Activated CD4-positive, alpha-beta memory T cell treated with anti-CD3 and anti-CD28 coated beads, Interleukin-2, amount 10 ng/mL, durations not matched to agents 7 days and 5 days (primary cell): ENCODE measurements around the gene NBEAL2. TPM values are rescaled to one million over a fixed set of nuclear protein-coding genes. Genes with fewer than 3 reads are reported as not detected.

Experiments used
- CTCF ChIA-PET: fragments of 350-600 bp; sonication (Branson Sonifier 250); formaldehyde crosslinking; loops from one replicate; lab custom pipeline; 2021; ENCODE audit warnings: antibody characterized with exemption, inconsistent platforms; lab: Charles Lee
- POLR2A ChIA-PET: fragments of 350-600 bp; sonication (Branson Sonifier 250); formaldehyde crosslinking; loops from one replicate; lab custom pipeline; 2021; ENCODE audit warnings: antibody characterized with exemption; lab: Charles Lee
- DNase-seq: peaks from one replicate; pipeline ENCODE4 v3.0.0-alpha.2; 2020
- H3K27ac Mint-ChIP-seq: one replicate; pipeline ENCODE4 v1.8.0; 2021; ENCODE audit warnings: mild to moderate bottlenecking, mixed read lengths
- H3K27me3 Mint-ChIP-seq: one replicate; pipeline ENCODE4 v1.8.0; 2021; ENCODE audit warnings: mixed read lengths
- H3K36me3 Mint-ChIP-seq: one replicate; pipeline ENCODE4 v1.8.0; 2021; ENCODE audit warnings: low read depth, mixed read lengths
- H3K4me1 Mint-ChIP-seq: one replicate; pipeline ENCODE4 v1.8.0; 2021; ENCODE audit warnings: mixed read lengths
- H3K4me3 Mint-ChIP-seq: one replicate; pipeline ENCODE4 v1.8.0; 2021; ENCODE audit warnings: mild to moderate bottlenecking, mixed read lengths
- H3K9me3 Mint-ChIP-seq: one replicate; pipeline ENCODE4 v1.8.0; 2021; ENCODE audit warnings: mixed read lengths
- total RNA-seq, 2 experiments: library from RNA; stranded (reverse); gene quantifications; one replicate each; pipeline ENCODE4 v1.2.3, GENCODE V29; 2021

NBEAL2 gene
- total RNA-seq, 2 experiments from 2014 or later: 254 to 267 TPM

DNA sequence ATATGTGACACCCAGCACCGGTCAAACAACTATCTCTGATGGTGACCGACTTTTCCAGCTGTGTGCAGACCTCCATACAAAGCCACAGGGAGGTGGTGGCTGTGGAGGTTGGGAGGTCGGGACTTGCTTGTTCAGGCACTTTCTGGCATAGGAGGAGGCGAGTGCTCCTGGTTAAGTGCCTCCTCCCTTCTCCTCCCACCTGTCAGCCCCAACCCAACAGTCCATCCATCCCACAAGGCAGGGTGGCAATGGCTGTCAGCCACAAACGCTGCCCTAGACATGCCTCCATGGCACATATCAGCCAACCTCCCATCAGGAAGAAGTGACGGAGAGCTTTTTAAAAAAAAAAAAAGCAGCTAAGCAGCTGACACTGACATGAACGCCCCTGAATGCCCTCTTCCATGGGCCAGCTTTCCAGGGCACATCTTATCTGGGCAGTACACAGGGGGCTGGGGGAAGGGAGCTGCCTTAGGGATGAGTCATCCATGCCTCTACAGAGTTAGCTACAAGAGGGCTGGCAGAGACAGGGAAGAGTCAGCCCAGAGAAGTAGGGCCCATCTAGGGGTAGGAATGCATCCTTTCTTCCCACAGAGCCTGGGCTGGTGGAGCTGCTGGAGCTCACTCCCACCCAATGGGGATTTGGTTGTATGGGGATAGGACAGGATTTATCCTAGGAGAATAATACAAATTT, 44.2 kb upstream of the NBEAL2 start:
- POLR2A ChIA-PET: interaction anchor here (0.9 to 12.0 kb wide), 4 partner anchors 10 to 52 kb away, joined by 3 to 94 read pairs (median 4); no protein-coding TSS in a partner anchor
- Mint-ChIP-seq H3K4me1 (peaks cover 63% of the 10 kb centered on the region), H3K27ac (no peak overlapping the region)

DNA sequence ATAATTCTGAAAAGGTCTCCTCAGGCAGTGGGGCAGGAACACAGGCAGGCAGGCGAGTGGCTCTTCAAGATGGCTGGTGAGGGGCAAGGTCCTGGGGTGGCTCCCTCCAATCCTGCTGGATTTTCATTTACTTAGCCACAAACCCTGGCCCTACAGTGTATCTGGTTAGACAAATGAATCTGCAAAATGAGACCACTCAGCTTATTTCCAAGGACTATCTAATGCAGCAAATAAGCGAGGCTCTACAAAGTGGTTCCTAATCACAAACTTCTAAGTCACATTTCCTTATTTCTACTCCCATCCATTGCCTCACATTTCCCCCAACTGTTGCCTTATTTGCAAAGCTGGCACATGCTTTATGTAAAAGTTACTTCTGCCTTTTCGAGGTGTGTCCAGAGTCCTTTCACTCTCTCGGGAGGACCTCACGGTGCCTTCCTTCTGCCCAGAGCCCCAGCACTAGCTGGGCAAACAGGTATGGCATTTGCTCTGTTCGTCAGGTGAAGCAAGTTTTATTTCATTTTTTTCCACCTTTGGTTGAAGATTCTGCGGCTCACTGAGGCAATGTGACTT, 43.4 kb upstream of the NBEAL2 start:
- DNase-seq: no peak
- H3K9me3 Mint-ChIP-seq: no peaks in the 10 kb centered on the region
- H3K4me1 Mint-ChIP-seq: peaks cover 59% of the 10 kb centered on the region
- CTCF ChIA-PET: interaction anchor here (2.4 kb wide), 1 partner anchor 11 kb away, joined by 12 read pairs; no protein-coding TSS in a partner anchor
- POLR2A ChIA-PET: interaction anchor here (0.9 to 12.0 kb wide), 3 partner anchors 13 to 51 kb away, joined by 3 to 94 read pairs (median 5); no protein-coding TSS in a partner anchor
- H3K36me3 Mint-ChIP-seq: peaks cover 56% of the 10 kb centered on the region
- H3K4me3 Mint-ChIP-seq: no peak overlapping the region
- H3K27me3 Mint-ChIP-seq: no peaks in the 10 kb centered on the region
- H3K27ac Mint-ChIP-seq: no peak overlapping the region

More for the DNA sequence above, 44.2 kb upstream of the NBEAL2 start:
- Mint-ChIP-seq H3K27me3 (no peaks in the 10 kb centered on the region), H3K4me3 (no peak overlapping the region), H3K9me3 (no peaks in the 10 kb centered on the region), H3K36me3 (peaks cover 59% of the 10 kb centered on the region)
- DNase-seq: no peak
- CTCF ChIA-PET: interaction anchor here (1.6 to 2.4 kb wide), 2 partner anchors 12 to 30 kb away, joined by 3 to 12 read pairs; no protein-coding TSS in a partner anchor

DNA sequence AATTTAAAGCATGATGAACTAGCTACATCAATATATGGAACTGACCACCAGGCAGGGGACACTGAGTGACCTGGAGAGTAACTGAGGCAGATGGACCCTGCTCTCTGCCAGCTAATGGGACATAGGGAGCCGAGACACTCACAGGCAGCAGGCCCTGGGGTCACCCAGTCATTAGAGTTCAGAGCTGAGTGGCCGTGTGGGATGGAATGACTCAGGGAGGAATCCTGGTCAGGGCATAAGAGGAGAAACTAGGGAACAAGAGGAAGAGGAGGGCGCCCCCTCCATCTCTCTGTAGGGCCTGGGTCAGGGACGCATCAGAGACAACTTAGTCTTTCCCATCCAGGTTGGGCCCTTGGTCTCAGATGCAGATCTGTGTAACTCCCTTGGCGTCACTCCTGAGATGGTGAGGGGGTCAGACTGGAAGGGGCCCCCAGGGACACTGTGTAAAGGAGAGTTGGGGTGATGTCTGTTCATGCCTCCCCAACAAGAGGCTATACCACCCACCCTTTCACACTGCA, 42.7 kb upstream of the NBEAL2 start:
- Mint-ChIP-seq H3K27ac (no peak overlapping the region), H3K27me3 (no peaks in the 10 kb centered on the region), H3K4me3 (no peak overlapping the region), H3K4me1 (peaks cover 52% of the 10 kb centered on the region), H3K9me3 (no peaks in the 10 kb centered on the region), H3K36me3 (peaks cover 49% of the 10 kb centered on the region)
- ChIA-PET CTCF (no interaction called here), POLR2A (interaction anchor here (12.0 kb wide), 1 partner anchor 12 kb away, joined by 94 read pairs; no protein-coding TSS in a partner anchor)
- DNase-seq: no peak

DNA sequence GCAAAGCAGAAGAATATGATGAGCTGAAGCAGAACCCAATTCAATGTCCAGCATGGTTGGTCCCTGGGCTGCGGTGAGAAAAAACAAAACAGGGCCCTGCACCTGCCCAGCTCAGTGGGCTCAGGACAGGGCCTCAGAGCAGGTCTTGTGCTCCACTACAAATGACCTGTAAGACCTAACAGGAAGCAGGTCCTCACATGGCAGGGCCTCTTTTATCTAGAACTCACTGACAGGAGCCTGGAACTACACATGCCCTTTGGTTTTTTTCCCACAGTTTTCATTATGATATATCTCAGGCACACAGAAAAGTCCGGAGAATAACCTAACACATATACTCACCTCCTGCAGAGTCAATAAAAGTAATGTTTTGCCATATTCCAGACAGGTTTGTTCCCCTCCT, 41.3 kb upstream of the NBEAL2 start:
- CTCF ChIA-PET: no interaction called here
- no peak for DNase-seq
- POLR2A ChIA-PET: no interaction called here
- Mint-ChIP-seq H3K27me3 (no peaks in the 10 kb centered on the region), H3K4me3 (no peak overlapping the region), H3K36me3 (peaks cover 52% of the 10 kb centered on the region), H3K9me3 (no peaks in the 10 kb centered on the region), H3K4me1 (peaks cover 45% of the 10 kb centered on the region), H3K27ac (peak overlapping the region; percentile 45)

DNA sequence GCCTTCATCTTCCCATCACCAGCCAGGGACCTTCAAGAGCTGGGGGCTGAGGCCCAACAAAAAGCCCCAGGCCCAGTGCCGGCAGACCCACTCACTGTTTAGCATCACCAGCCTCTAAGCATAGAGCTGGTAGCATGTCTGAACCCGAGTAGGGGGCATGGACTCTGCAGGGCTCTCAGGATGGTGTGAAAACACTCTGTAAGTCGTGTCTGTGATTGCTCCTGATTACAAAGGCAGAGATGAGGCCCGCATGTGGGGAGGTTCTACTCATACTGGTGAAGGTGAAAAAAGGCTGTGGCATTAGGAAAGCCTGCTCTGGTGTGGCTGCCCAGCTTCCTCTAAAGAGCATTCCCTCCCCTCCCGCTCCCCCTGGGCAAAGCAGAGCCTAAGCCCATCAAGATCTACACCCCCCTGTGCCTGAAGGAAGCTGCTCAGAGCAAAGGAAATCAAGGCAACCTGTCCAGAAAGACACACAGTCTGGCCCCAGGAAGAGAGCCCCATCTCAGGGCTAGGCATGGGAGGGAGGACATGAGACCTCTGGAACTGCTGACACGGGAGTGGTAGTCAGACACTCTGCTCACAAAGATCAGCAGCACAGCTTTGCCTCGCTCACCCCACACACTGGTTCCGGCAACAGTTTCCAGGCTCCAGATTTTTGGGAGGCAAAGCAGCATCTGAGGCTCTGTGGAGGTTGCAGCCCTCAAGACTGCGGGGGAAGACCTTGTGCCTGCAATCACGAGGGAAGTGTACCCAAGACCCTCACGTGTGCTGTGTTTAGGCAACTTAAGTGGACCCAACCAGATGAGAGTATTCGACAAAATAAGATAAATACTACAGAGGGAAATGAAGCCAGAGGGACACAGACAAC, 39.7 kb upstream of the NBEAL2 start:
- Mint-ChIP-seq H3K36me3 (peaks cover 50% of the 10 kb centered on the region), H3K4me3 (no peak overlapping the region), H3K4me1 (peaks cover 41% of the 10 kb centered on the region), H3K27me3 (no peaks in the 10 kb centered on the region), H3K9me3 (no peaks in the 10 kb centered on the region), H3K27ac (peak overlapping the region; percentile 32)
- ChIA-PET CTCF (no interaction called here), POLR2A (interaction anchor here (0.6 to 1.8 kb wide), 2 partner anchors 9 to 1103 kb away, joined by 4 to 7 read pairs; no protein-coding TSS in a partner anchor)
- no peak for DNase-seq

DNA sequence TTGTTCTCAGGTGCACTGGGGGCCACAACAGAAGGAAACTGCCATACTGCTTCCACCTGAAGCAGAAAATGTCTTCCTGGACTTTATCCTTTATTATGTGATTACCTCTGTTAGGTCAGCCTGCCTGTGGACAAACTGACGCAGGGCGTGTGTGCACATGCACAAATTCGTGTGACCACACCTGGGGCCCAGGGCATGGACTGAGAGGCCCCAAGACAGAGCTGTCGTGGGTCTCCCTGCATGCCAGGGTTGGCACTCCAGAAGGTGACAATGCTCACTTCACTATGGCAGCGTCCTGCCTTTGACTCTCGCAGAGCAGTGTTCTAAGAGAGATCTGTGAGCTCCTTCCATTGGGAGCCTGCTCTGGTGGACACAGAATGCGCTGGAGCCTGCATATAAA, 37.4 kb upstream of the NBEAL2 start:
- H3K9me3 Mint-ChIP-seq: no peaks in the 10 kb centered on the region
- POLR2A ChIA-PET: interaction anchor here (1.6 kb wide), 1 partner anchor 17 kb away, joined by 4 read pairs; no protein-coding TSS in a partner anchor
- H3K36me3 Mint-ChIP-seq: peaks cover 53% of the 10 kb centered on the region
- CTCF ChIA-PET: no interaction called here
- peaks cover 54% of the 10 kb centered on the region for H3K4me1 Mint-ChIP-seq
- DNase-seq: no peak
- H3K27ac Mint-ChIP-seq: no peak overlapping the region
- H3K27me3 Mint-ChIP-seq: no peaks in the 10 kb centered on the region
- no peak overlapping the region for H3K4me3 Mint-ChIP-seq

DNA sequence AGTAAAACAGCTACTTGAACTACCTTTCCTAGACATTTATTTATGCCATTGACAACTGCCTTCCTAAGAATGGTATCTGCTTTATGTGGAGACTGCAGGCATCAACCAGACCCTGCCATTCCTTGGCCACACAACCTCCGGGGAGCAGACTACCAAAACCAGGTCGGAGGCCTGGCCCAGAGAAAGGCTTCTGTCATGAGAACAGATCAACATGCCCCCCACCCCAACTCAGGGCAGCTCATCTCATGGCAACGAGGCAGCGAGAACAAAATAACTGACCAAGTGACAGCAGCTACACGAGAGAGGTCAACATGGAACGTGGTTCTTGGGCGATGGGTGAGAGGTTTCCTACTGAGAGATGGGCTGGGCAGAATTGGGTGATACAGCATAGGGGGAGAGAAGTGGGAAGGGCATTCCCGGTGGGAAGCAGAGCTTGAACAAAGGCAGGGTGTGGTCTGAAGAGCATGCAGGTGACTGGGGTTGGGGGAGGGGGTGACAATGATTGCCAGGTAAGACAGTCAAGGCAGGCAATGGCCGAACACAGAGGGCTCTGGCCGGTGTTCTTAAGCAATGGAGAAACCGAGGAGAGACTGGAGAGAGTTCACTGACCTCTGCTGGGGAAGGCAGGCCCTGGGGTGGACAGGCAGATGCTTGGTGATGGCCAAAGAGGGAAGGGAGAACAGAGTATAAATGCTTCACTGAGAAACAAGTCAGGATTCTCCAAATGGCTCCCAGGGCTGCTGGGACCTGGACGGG, 36.8 kb upstream of the NBEAL2 start:
- Mint-ChIP-seq H3K4me1 (peaks cover 60% of the 10 kb centered on the region), H3K27me3 (no peaks in the 10 kb centered on the region), H3K27ac (peak overlapping the region; percentile 37), H3K9me3 (no peaks in the 10 kb centered on the region), H3K4me3 (no peak overlapping the region), H3K36me3 (peaks cover 52% of the 10 kb centered on the region)
- ChIA-PET CTCF (no interaction called here), POLR2A (interaction anchor here (1.6 kb wide), 1 partner anchor 17 kb away, joined by 4 read pairs; no protein-coding TSS in a partner anchor)
- DNase-seq: no peak

DNA sequence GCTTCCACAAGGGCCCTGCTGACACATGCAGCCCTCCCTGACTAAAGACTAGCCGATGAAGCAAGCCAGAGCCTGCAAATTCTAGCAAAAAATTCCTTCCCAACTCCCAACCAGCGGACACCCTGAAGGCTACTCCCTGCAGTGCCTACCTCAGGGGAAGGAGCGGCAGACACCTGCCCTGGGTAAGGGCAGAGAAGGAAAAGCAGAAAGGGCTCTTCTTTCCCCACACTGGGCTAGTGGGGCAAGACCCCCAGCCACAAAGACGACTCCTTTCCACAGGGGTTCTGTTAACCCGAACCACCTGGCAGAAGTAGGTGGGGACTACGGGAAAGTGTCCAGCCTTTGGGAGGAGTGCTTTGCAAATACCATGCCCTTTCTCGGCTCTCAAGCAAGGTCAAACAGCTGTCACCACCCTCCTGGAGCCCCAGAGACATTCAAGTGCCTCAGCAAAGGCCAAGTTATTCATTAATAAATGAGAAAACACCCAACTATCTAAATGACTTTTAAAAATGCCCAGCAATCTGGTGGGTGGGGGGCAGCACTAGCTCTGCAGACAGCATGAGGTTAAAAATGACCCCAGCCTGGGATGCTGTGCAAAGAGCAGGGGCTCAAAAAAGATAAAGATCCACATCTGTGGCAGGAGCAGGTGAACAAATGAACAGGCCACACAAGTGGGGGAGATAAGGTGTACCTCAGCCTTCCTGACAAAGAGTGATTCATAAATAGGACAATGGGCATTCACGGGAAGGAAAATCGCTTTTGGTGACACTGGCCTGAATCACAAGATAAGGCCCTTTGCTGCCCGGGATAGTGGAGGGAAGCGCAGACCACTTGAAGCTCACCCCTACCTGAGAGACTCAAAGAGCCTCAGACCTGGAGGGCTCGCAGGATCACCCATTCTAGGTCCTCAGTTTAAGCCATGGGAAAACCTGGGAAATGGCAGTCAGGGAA, 36.0 kb upstream of the NBEAL2 start:
- ChIA-PET CTCF (no interaction called here), POLR2A (interaction anchor here (1.5 kb wide), 1 partner anchor 9 kb away, joined by 3 read pairs; no protein-coding TSS in a partner anchor)
- H3K27me3 Mint-ChIP-seq: no peaks in the 10 kb centered on the region
- H3K9me3 Mint-ChIP-seq: no peaks in the 10 kb centered on the region
- peaks cover 48% of the 10 kb centered on the region for H3K36me3 Mint-ChIP-seq
- H3K27ac Mint-ChIP-seq: no peak overlapping the region
- peaks cover 65% of the 10 kb centered on the region for H3K4me1 Mint-ChIP-seq
- no peak for DNase-seq
- no peak overlapping the region for H3K4me3 Mint-ChIP-seq

DNA sequence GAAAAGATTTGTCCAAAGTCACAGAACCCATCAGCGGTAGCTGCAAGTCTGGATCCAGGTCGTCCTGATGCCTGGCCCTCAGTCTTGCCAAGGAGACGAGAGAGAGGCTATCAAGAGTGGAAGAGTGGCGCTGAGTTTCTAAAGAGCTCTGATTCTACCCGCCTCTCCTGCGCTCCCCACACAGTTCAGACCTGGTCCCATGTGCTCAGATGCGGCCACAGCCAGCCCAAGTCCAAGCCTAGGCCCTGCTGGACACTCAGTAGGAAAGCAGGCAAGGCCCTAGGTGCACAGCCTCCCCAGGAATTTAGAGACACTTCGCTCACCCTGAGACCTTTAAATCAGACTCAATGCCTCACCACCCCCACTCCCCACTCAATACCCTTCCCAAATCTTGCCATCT, 35.3 kb upstream of the NBEAL2 start:
- CTCF ChIA-PET: no interaction called here
- POLR2A ChIA-PET: interaction anchor here (1.5 kb wide), 1 partner anchor 10 kb away, joined by 3 read pairs; no protein-coding TSS in a partner anchor
- H3K27me3 Mint-ChIP-seq: no peaks in the 10 kb centered on the region

DNA sequence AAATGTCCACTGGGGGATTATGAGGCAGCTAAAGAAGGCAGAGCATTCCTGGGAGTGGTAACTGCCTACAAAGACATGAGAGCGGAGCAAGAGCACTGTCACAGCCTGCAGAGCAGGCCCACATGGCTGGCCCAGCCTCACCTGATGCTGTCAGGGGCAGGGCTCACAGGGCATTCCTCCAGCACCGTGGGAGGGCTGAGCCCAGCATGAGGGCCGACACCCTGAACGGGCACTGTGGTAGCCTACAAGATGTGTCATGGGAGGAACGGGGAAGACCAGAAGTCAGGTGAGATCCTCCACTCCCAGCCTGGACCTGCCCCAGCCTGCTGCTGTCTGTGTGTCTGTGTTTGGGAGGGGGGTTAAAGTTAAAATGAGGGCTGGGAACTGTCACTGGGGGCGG, 33.0 kb upstream of the NBEAL2 start:
- Mint-ChIP-seq H3K4me1 (peaks cover 72% of the 10 kb centered on the region), H3K27me3 (no peaks in the 10 kb centered on the region), H3K36me3 (peaks cover 39% of the 10 kb centered on the region), H3K9me3 (no peaks in the 10 kb centered on the region), H3K27ac (peak overlapping the region; percentile 98), H3K4me3 (peak overlapping the region; percentile 70)
- no peak for DNase-seq
- ChIA-PET POLR2A (interaction anchor here (1.6 to 5.4 kb wide), 5 partner anchors 11 to 41 kb away, joined by 4 to 94 read pairs (median 36); partner anchors contain the start of genes CCDC12 and NBEAL2), CTCF (interaction anchor here (1.1 to 2.4 kb wide), 6 partner anchors 10 to 37 kb away, joined by 3 to 12 read pairs (median 5); no protein-coding TSS in a partner anchor)

More for the DNA sequence above, 35.3 kb upstream of the NBEAL2 start:
- DNase-seq: no peak
- Mint-ChIP-seq H3K4me1 (peaks cover 67% of the 10 kb centered on the region), H3K27ac (peak overlapping the region; percentile 11), H3K9me3 (no peaks in the 10 kb centered on the region), H3K36me3 (peaks cover 48% of the 10 kb centered on the region), H3K4me3 (no peak overlapping the region)
